Liver (tissue), 3 donors: Measurements from ENCODE around the gene RAD1.

ENCODE experiments used
- CTCF ChIP-seq: fragments of 150-350 bp; IDR thresholded peaks from 2 replicates; pipeline ENCODE4 v1.5.1; 2017; ENCODE audit warnings: improper control_type of control experiment, low read depth, low read length; ENCODE audit not compliant: missing input control
- EGR1 ChIP-seq, 2 donors: IDR thresholded peaks; 2 replicates each; pipeline ENCODE4 v1.6.1; 2016 to 2018; ENCODE audit warnings: antibody characterized with exemption in 2 of 2, low read depth in 2 of 2
- GABPA ChIP-seq, 2 donors: IDR thresholded peaks in 1 of 2; conservative IDR thresholded peaks in 1 of 2; 2 replicates each; pipeline ENCODE4 v1.6.1; 2016; ENCODE audit warnings: antibody characterized with exemption in 2 of 2, mild to moderate bottlenecking in 1 of 2, moderate library complexity in 1 of 2
- HNF4A ChIP-seq, 2 donors: conservative IDR thresholded peaks; 2 replicates each; pipeline ENCODE4 v1.6.1; 2016; ENCODE audit warnings: antibody characterized with exemption in 2 of 2, mild to moderate bottlenecking in 2 of 2
- MAX ChIP-seq: IDR thresholded peaks from 2 replicates; pipeline ENCODE4 v1.6.1; 2016; ENCODE audit warnings: antibody characterized with exemption
- REST ChIP-seq: IDR thresholded peaks from 2 replicates; pipeline ENCODE4 v1.6.1; 2016; ENCODE audit warnings: antibody characterized with exemption, mild to moderate bottlenecking
- TAF1 ChIP-seq: conservative IDR thresholded peaks from 2 replicates; pipeline ENCODE4 v1.6.1; 2016; ENCODE audit warnings: antibody characterized with exemption, mild to moderate bottlenecking
- donor health status: healthy.
- donor health status: healthy.

- TF ChIP-seq CTCF (no peak), HNF4A (conservative IDR thresholded peaks at IDR 0.05) (no peak), REST (no peak), GABPA (IDR thresholded peaks at IDR 0.05 in 1 of 2, conservative IDR thresholded peaks at IDR 0.05 in 1 of 2) (no peak), MAX (no peak), TAF1 (no peak), EGR1 (IDR thresholded peaks at IDR 0.05; ENCODE audit: low read depth in 2 of 2) (no peak)
Observed at GRCh38 chr5:34944460-34945047, 29.2 kb upstream of the RAD1 start.
